ENCODE measurements around the gene DCDC2. TPM values are rescaled to one million over a fixed set of nuclear protein-coding genes. Genes with fewer than 3 reads are reported as not detected.

Gene DCDC2
- total RNA-seq, 2 donors from 2014 or later, result 0.15 TPM; not detected in 1

Other genes starting within 250 kb of the DCDC2 start
- gene NRSN1, start 231.8 kb downstream of the DCDC2 start, total RNA-seq, result not detected
- gene MRS2, start 44.9 kb upstream of the DCDC2 start, total RNA-seq, result 1 to 10 TPM; 7.9 to 8.0 TPM
- under 1 TPM; 0.21 to 0.40 TPM for gene GPLD1, start 131.5 kb upstream of the DCDC2 start, total RNA-seq
- 1 to 10 TPM; 4.7 TPM for gene ALDH5A1, start 136.9 kb upstream of the DCDC2 start, total RNA-seq